Loucy (cell line): Measurements from ENCODE around the gene OSBPL9.

Source experiments
- H2AFZ ChIP-seq: fragments of 200-600 bp; sonication (generic); 2 replicates; pipeline ENCODE4 v1.6.0; 2016; ENCODE audit warnings: antibody characterized with exemption, mild to moderate bottlenecking, low read length, moderate library complexity
- H3F3A ChIP-seq: fragments of 200-600 bp; 2 replicates; pipeline ENCODE4 v1.6.0; 2016; ENCODE audit warnings: antibody characterized with exemption, low read depth, mild to moderate bottlenecking
- H3K27me3 ChIP-seq: fragments of 200-600 bp; sonication (generic); 2 replicates; pipeline ENCODE4 v1.6.1; 2014; ENCODE audit warnings: low read length, mild to moderate bottlenecking; ENCODE audit not compliant: insufficient read depth, poor library complexity, severe bottlenecking
- H3K36me3 ChIP-seq: fragments of 200-600 bp; sonication (generic); 2 replicates; pipeline ENCODE4 v1.6.1; 2016; ENCODE audit warnings: low read length; ENCODE audit not compliant: insufficient read depth
- H3K4me1 ChIP-seq: fragments of 200-600 bp; sonication (generic); 2 replicates; pipeline ENCODE4 v1.5.1; 2014; ENCODE audit warnings: low read length, mild to moderate bottlenecking; ENCODE audit not compliant: insufficient read depth, poor library complexity, severe bottlenecking
- H3K4me2 ChIP-seq: fragments of 200-600 bp; sonication (generic); 2 replicates; pipeline ENCODE4 v1.6.0; 2014; ENCODE audit warnings: antibody characterized with exemption, low read length, low read depth, mild to moderate bottlenecking; ENCODE audit not compliant: poor library complexity, severe bottlenecking
- H3K4me3 ChIP-seq: fragments of 200-600 bp; sonication (generic); 2 replicates; pipeline ENCODE4 v1.5.1; 2014; ENCODE audit warnings: low read length, mild to moderate bottlenecking, mixed read lengths; ENCODE audit not compliant: poor library complexity, severe bottlenecking
- H3K79me2 ChIP-seq: fragments of 200-600 bp; sonication (generic); 2 replicates; pipeline ENCODE4 v1.6.1; 2014; ENCODE audit warnings: low read length; ENCODE audit not compliant: insufficient read depth
- H3K9ac ChIP-seq: fragments of 200-600 bp; sonication (generic); 2 replicates; pipeline ENCODE4 v1.6.0; 2014; ENCODE audit warnings: mild to moderate bottlenecking, low read depth, low read length, moderate library complexity; ENCODE audit not compliant: poor library complexity, severe bottlenecking
- H3K9me2 ChIP-seq: fragments of 200-600 bp; sonication (generic); replicated peaks from 2 replicates; pipeline ENCODE4 v1.6.1; 2016; ENCODE audit warnings: low read depth, low read length, mixed read lengths
- H3K9me3 ChIP-seq: fragments of 200-600 bp; sonication (generic); 2 replicates; pipeline ENCODE4 v1.6.1; 2014; ENCODE audit warnings: mild to moderate bottlenecking, antibody characterized with exemption, low read length, low read depth; ENCODE audit not compliant: insufficient read depth
- H4K20me1 ChIP-seq: fragments of 200-600 bp; sonication (generic); 2 replicates; pipeline ENCODE4 v1.6.0; 2014; ENCODE audit warnings: antibody characterized with exemption, low read length, mild to moderate bottlenecking; ENCODE audit not compliant: insufficient read depth, poor library complexity, severe bottlenecking
- CTCF ChIP-seq: fragments of 200-600 bp; sonication (generic); conservative IDR thresholded peaks from 2 replicates; pipeline ENCODE4 v1.5.1; 2014; ENCODE audit warnings: mild to moderate bottlenecking, antibody characterized with exemption, low read length
- EZH2phosphoT487 ChIP-seq: fragments of 200-600 bp; IDR thresholded peaks from 2 replicates; pipeline ENCODE4 v1.6.1; 2018; ENCODE audit warnings: antibody characterized with exemption, mild to moderate bottlenecking, moderate library complexity, borderline replicate concordance

The OSBPL9 gene

GRCh38 chr1:51741121-51741681 is 124.3 kb downstream of the OSBPL9 start:
- H4K20me1 ChIP-seq, result peaks cover 31% of the 10 kb centered on the region
- no peak overlapping the region for H3K9ac ChIP-seq
- no peak overlapping the region for H3K4me2 ChIP-seq
- peaks cover 21% of the 10 kb centered on the region for H3K4me1 ChIP-seq
- peaks cover 82% of the 10 kb centered on the region for H3K79me2 ChIP-seq
- no peak overlapping the region for H3K4me3 ChIP-seq
- no peaks in the 10 kb centered on the region for H3F3A ChIP-seq
- TF ChIP-seq EZH2phosphoT487, result no peak
- TF ChIP-seq CTCF, result no peak
- no peak overlapping the region for H2AFZ ChIP-seq
- H3K9me2 ChIP-seq, result no peaks in the 10 kb centered on the region
- peaks cover 5% of the 10 kb centered on the region; the same call in 1 of the 2 replicates for H3K36me3 ChIP-seq
- H3K9me3 ChIP-seq, result no peaks in the 10 kb centered on the region
- no peaks in the 10 kb centered on the region for H3K27me3 ChIP-seq

DNA sequence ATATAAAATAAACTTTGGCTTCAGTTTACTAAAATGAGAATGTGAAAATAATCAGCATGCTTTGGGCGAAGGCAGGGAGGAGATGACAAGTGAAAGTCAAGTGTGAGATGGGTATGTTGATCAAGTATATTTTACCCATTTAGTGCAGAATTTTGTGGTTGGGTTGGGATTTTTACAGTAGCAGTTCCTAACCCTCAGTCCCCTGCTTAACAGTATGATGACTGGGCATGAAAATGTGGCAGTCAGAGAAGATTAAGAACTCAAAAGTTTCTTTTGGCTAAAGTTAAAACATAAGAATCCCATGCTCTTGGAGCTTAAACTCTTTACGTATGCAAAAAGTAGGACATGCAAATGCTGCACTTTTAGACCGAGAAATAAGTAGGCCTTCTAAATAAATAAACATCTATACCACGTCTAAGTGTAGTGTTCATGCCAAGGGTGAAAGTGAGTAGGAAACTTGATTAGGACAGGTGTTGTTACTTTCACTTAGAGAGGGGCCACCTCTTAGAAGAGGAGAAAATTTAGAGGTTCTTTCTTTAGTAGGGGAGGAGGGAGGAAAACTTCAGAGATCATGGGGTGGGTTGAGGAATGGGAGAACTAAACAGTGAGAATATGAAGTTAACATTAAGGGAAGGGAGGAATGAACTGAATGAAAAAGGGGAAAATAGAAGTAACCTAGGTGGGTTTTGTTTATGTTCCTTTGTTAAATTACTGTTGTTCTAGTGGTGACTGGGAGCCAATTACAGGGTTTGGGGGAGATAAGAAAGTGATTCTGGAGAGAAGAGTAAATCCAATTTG is 127.8 kb downstream of the OSBPL9 start:
- Histone ChIP-seq H3K79me2 (peaks cover 48% of the 10 kb centered on the region), H3K9me2 (no peaks in the 10 kb centered on the region), H3F3A (no peaks in the 10 kb centered on the region), H3K27me3 (no peaks in the 10 kb centered on the region), H3K36me3 (peaks cover 20% of the 10 kb centered on the region; the same call in 1 of the 2 replicates), H3K4me2 (no peak overlapping the region), H3K9ac (no peak overlapping the region), H3K4me1 (peaks cover 4% of the 10 kb centered on the region), H2AFZ (no peak overlapping the region), H4K20me1 (no peaks in the 10 kb centered on the region), H3K4me3 (no peak overlapping the region), H3K9me3 (no peaks in the 10 kb centered on the region)
- no peak for TF ChIP-seq CTCF
- no peak for TF ChIP-seq EZH2phosphoT487

GRCh38 chr1:51745304-51745570 is 128.3 kb downstream of the OSBPL9 start:
- H2AFZ ChIP-seq, result no peak overlapping the region
- H3K4me3 ChIP-seq, result no peak overlapping the region
- no peak overlapping the region for H3K9ac ChIP-seq
- H3K9me2 ChIP-seq, result no peaks in the 10 kb centered on the region
- H3K4me1 ChIP-seq, result peaks cover 4% of the 10 kb centered on the region
- no peaks in the 10 kb centered on the region for H3K27me3 ChIP-seq
- no peaks in the 10 kb centered on the region for H3F3A ChIP-seq
- no peaks in the 10 kb centered on the region for H3K9me3 ChIP-seq
- H3K36me3 ChIP-seq, result peaks cover 25% of the 10 kb centered on the region; the same call in 1 of the 2 replicates
- no peaks in the 10 kb centered on the region for H4K20me1 ChIP-seq
- H3K79me2 ChIP-seq, result peaks cover 43% of the 10 kb centered on the region
- no peak overlapping the region for H3K4me2 ChIP-seq
- no peak for TF ChIP-seq EZH2phosphoT487
- TF ChIP-seq CTCF, result no peak
